Right cardiac atrium (tissue), 5 donors: ENCODE results near the gene ABCF2. TPM values are rescaled to one million over a fixed set of nuclear protein-coding genes. Genes with fewer than 3 reads are reported as not detected.
A peak's percentile ranks its signal among the peaks of the same experiment; 100 is the strongest.

ENCODE experiments used
- ATAC-seq, 2 donors: fragments of 200-7000 bp; cut with Tn5 transposase; one replicate each; pipeline versions ENCODE4 v1.8.0 to v1.9.1; 2020; ENCODE audit warnings: moderate library complexity in 2 of 2, mild to moderate bottlenecking in 1 of 2
- DNase-seq, 3 donors: peaks; one replicate each; pipeline ENCODE4 v3.0.0-alpha.2; 2020
- H3K27ac ChIP-seq: one replicate; pipeline ENCODE4 v1.5.1; 2013; ENCODE audit warnings: mild to moderate bottlenecking, low read length, control low read depth, moderate library complexity
- H3K27me3 ChIP-seq: one replicate; pipeline ENCODE4 v1.6.1; 2013; ENCODE audit not compliant: control insufficient read depth, insufficient read depth
- H3K4me1 ChIP-seq: one replicate; pipeline ENCODE4 v1.6.1; 2013; ENCODE audit warnings: low read length; ENCODE audit not compliant: control insufficient read depth, insufficient read depth
- H3K4me3 ChIP-seq: one replicate; pipeline ENCODE4 v1.5.1; 2013; ENCODE audit warnings: low read length, control low read depth
- H3K9me3 ChIP-seq: one replicate; pipeline ENCODE4 v1.6.1; 2013; ENCODE audit warnings: low read length; ENCODE audit not compliant: control insufficient read depth
- WGBS: extraction: QIAGEN DNeasy Blood & Tissue Kit; methylation state at CpG from one replicate; pipeline ENCODE4 v1.1.7; 2013; 5-methylcytosine and 5-hydroxymethylcytosine counted together
- intact Hi-C, 4 donors: fragments of 100-400 bp; cut with DNase I; formaldehyde crosslinking; loops; one replicate each; pipeline versions ENCODE4 v1.11.0 to v1.14.0; 2022 to 2023
- polyA plus RNA-seq: library from polyadenylated mRNA; stranded (reverse); fragments of 200-250 nt; gene quantifications from one replicate; pipeline ENCODE4 v1.2.3, GENCODE V29; 2013
- total RNA-seq, 4 donors: library from RNA; stranded (reverse); fragmentation: NEBNext Ultra II Directional; extraction: Animal tissue kit (Norgen Biotek cat#: 25700); gene quantifications; one replicate each; pipeline ENCODE4 v1.2.1, GENCODE V29; 2021
- donor health status: healthy with polysubstance abuse.
- donor health status: DM: no; HTN: yes; CAD: no.
- donor health status: DM: no; HTN: no; CAD: no.
- donor health status: DM: no; HTN: yes; CAD: no; lungs with severe emphysema.
- donor health status: DM: yes; HTN: yes; CAD: no.

Gene ABCF2
- total and polyA plus RNA-seq, 5 donors, result 17.8 to 34.5 (median 25.6) TPM

DNA sequence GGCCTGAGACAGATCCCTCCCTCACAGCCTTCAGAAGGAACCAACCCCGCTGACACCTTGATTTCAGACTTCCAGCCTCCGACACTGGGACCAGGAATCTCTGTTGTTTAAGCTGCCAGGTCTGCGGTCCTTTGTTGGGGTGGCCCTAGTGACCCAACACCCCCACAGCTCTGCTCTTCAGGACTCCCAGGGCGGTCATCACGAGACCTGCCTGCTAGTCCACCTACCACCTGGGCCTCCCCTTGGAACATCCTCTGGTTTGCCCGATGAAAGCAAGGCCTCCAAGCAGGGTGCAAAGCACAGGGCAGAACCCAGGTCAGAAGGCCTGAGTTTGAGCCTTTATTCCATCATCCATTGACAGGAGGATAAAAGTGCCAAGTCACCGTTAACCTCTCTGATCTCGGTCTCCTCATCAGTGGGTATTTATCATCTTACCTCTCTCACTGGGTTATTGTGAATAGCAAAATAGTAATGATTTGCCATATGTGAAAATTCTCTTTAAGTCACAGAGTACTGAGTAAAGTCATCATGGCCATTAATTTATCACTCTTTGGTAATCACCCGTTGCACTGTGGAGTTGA, 38.4 kb upstream of the ABCF2 start:
- no peaks in the 10 kb centered on the region for H3K9me3 ChIP-seq
- no peak for DNase-seq
- ATAC-seq, result no peak
- intact Hi-C loops, result no loop called here
- H3K4me1 ChIP-seq, result no peaks in the 10 kb centered on the region
- H3K27me3 ChIP-seq, result no peaks in the 10 kb centered on the region
- WGBS, result 91% methylated on average over 9 of the region's 9 CpGs
- H3K4me3 ChIP-seq, result no peak overlapping the region
- no peak overlapping the region for H3K27ac ChIP-seq

GRCh38 chr7:151264615-151265014, 37.6 kb upstream of the ABCF2 start:
- no peak overlapping the region for H3K27ac ChIP-seq
- intact Hi-C loops, result no loop called here
- H3K9me3 ChIP-seq, result no peaks in the 10 kb centered on the region
- no peaks in the 10 kb centered on the region for H3K4me1 ChIP-seq
- peak in 1 of 3 donors; percentile 40 for DNase-seq
- WGBS, result 82% methylated on average over 5 of the region's 5 CpGs
- no peak for ATAC-seq
- no peak overlapping the region for H3K4me3 ChIP-seq
- no peaks in the 10 kb centered on the region for H3K27me3 ChIP-seq

GRCh38 chr7:151261529-151261928, 34.5 kb upstream of the ABCF2 start:
- intact Hi-C loops, result no loop called here
- no peaks in the 10 kb centered on the region for H3K4me1 ChIP-seq
- no peak overlapping the region for H3K4me3 ChIP-seq
- WGBS, result 21% methylated on average over 10 of the region's 10 CpGs
- H3K9me3 ChIP-seq, result no peaks in the 10 kb centered on the region
- H3K27ac ChIP-seq, result no peak overlapping the region
- no peaks in the 10 kb centered on the region for H3K27me3 ChIP-seq
- peak in 2 of 3 donors; percentile 79 to 80 for DNase-seq
- peak; percentile 53 to 77 for ATAC-seq

- H3K27ac ChIP-seq, result no peak overlapping the region
- DNase-seq (peak in 1 of 3 donors; percentile 30), ATAC-seq (no peak)
- intact Hi-C loops, result no loop called here
- H3K9me3 ChIP-seq, result no peaks in the 10 kb centered on the region
- no peak overlapping the region for H3K4me3 ChIP-seq
- 77% methylated on average over 8 of the region's 8 CpGs for WGBS
- H3K27me3 ChIP-seq, result no peaks in the 10 kb centered on the region
- H3K4me1 ChIP-seq, result no peaks in the 10 kb centered on the region
These were observed 33.9 kb upstream of the ABCF2 start for GRCh38 chr7:151260883-151261282.

- Histone ChIP-seq H3K4me3 (no peak overlapping the region), H3K27me3 (no peaks in the 10 kb centered on the region), H3K9me3 (no peaks in the 10 kb centered on the region), H3K4me1 (no peaks in the 10 kb centered on the region), H3K27ac (no peak overlapping the region)
- intact Hi-C loops, result no loop called here
- ATAC-seq, result no peak
- 93% methylated on average over 11 of the region's 11 CpGs for WGBS
- peak in 1 of 3 donors; percentile 46 for DNase-seq
These were observed 33.5 kb upstream of the ABCF2 start for GRCh38 chr7:151260471-151260870.

GRCh38 chr7:151257990-151258389, 31.0 kb upstream of the ABCF2 start:
- Histone ChIP-seq H3K27ac (no peak overlapping the region), H3K9me3 (no peaks in the 10 kb centered on the region), H3K4me1 (peaks cover 2% of the 10 kb centered on the region), H3K4me3 (no peak overlapping the region), H3K27me3 (no peaks in the 10 kb centered on the region)
- ATAC-seq (no peak), DNase-seq (peak in 1 of 3 donors; percentile 25)
- intact Hi-C loops, result no loop called here
- 90% methylated on average over 7 of the region's 7 CpGs for WGBS

- H3K27me3 ChIP-seq, result no peaks in the 10 kb centered on the region
- no peaks in the 10 kb centered on the region for H3K9me3 ChIP-seq
- DNase-seq, result peak in 2 of 3 donors; percentile 57 to 63
- intact Hi-C loops, result no loop called here
- peak in 1 of 2 donors; percentile 5 for ATAC-seq
- 40% methylated on average over 16 of the region's 16 CpGs for WGBS
- peaks cover 5% of the 10 kb centered on the region for H3K4me1 ChIP-seq
- no peak overlapping the region for H3K27ac ChIP-seq
- H3K4me3 ChIP-seq, result no peak overlapping the region
These were observed 29.5 kb upstream of the ABCF2 start for GRCh38 chr7:151256410-151257045.

DNA sequence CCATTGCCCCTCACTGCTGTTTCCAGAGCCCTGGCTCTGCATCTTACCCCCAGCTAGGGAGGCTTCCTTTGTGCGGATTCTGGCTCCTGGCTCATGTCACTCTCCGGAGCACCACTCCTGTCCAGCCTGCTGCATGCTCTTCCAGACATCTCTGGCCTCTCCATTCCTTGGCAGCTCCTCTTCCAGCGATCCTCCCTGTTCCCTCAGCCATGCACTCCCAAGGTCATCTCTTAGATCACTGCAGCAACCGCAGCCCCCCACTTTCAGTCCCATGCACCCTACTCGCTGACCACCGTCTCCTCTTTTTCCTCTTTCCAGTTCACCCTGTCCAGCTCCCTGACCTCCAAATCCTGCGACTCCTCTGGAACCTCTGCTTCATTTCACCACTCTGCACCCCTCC, 28.4 kb upstream of the ABCF2 start:
- H3K4me3 ChIP-seq, result no peak overlapping the region
- H3K27ac ChIP-seq, result no peak overlapping the region
- intact Hi-C loops, result no loop called here
- H3K4me1 ChIP-seq, result peaks cover 9% of the 10 kb centered on the region
- ATAC-seq (no peak), DNase-seq (peak in 2 of 3 donors; percentile 15 to 20)
- no peaks in the 10 kb centered on the region for H3K27me3 ChIP-seq
- WGBS, result 63% methylated on average over 7 of the region's 7 CpGs
- H3K9me3 ChIP-seq, result no peaks in the 10 kb centered on the region

- no peak overlapping the region for H3K27ac ChIP-seq
- peaks cover 12% of the 10 kb centered on the region for H3K4me1 ChIP-seq
- WGBS, result 86% methylated on average over 11 of the region's 11 CpGs
- H3K9me3 ChIP-seq, result no peaks in the 10 kb centered on the region
- no peaks in the 10 kb centered on the region for H3K27me3 ChIP-seq
- intact Hi-C loops, result no loop called here
- DNase-seq, result peak in 2 of 3 donors; percentile 38 to 42
- ATAC-seq, result no peak
- no peak overlapping the region for H3K4me3 ChIP-seq
These were observed 27.8 kb upstream of the ABCF2 start for GRCh38 chr7:151254851-151255250.

DNA sequence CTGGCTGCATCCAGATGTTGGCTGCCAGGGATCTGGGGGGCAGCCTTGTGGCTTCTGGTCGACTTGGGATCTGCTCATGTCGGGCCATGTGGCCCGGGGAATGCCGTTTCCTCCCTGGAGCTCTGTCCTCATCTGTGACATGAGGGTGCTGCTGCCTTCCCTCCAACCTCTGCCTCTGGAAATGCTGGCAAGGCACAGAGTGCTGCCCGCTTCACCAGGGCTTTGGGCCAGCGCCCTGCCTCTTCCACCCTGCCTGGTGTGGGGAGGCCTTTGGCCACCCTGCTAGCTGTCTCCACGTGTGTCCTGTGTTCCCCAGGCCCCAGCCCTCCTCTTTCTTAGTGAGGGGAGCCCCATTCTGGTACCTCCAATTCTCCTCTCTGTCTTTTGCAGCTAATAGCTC, 27.3 kb upstream of the ABCF2 start:
- peaks cover 12% of the 10 kb centered on the region for H3K4me1 ChIP-seq
- intact Hi-C loops, result no loop called here
- no peak overlapping the region for H3K27ac ChIP-seq
- no peak overlapping the region for H3K4me3 ChIP-seq
- H3K27me3 ChIP-seq, result no peaks in the 10 kb centered on the region
- peak in 2 of 3 donors; percentile 34 to 81 for DNase-seq
- WGBS, result 56% methylated on average over 7 of the region's 7 CpGs
- peak; percentile 10 for ATAC-seq
- H3K9me3 ChIP-seq, result no peaks in the 10 kb centered on the region

GRCh38 chr7:151252961-151253711, 26.1 kb upstream of the ABCF2 start:
- DNase-seq (peak in 1 of 3 donors; percentile 66), ATAC-seq (no peak)
- Histone ChIP-seq H3K4me3 (no peak overlapping the region), H3K27ac (no peak overlapping the region), H3K4me1 (peaks cover 12% of the 10 kb centered on the region), H3K27me3 (no peaks in the 10 kb centered on the region), H3K9me3 (no peaks in the 10 kb centered on the region)
- intact Hi-C loops, result no loop called here
- WGBS, result 49% methylated on average over 17 of the region's 17 CpGs
